WTC11 (cell line): ENCODE measurements around the gene NFATC2IP. TPM values are rescaled to one million over a fixed set of nuclear protein-coding genes. Genes with fewer than 3 reads are reported as not detected.

Experiments used
- ATAC-seq: fragments of 200-7000 bp; cut with Tn5 transposase; 2 replicates; pipeline ENCODE4 v1.10.0; 2021; ENCODE audit warnings: mild to moderate bottlenecking, moderate library complexity
- CTCF ChIA-PET: fragments of 300-600 bp; sonication (Branson Sonifier 250); formaldehyde crosslinking; loops from one replicate; lab custom pipeline; 2021; ENCODE audit warnings: antibody characterized with exemption; lab: Charles Lee
- POLR2A ChIA-PET: fragments of 350-600 bp; sonication (Branson Sonifier 250); formaldehyde crosslinking; loops from one replicate; lab custom pipeline; 2021; ENCODE audit warnings: antibody characterized with exemption; lab: Charles Lee
- DNase-seq: peaks from one replicate; pipeline ENCODE4 v3.0.0; 2021; ENCODE audit warnings: low spot score
- H3K27ac Mint-ChIP-seq: 2 replicates; pipeline ENCODE4 v1.8.0; 2021; ENCODE audit warnings: mixed read lengths
- H3K27me3 Mint-ChIP-seq: 2 replicates; pipeline ENCODE4 v1.8.0; 2021; ENCODE audit warnings: low read depth, mild to moderate bottlenecking, moderate library complexity, mixed read lengths
- H3K36me3 Mint-ChIP-seq: 2 replicates; pipeline ENCODE4 v1.8.0; 2021; ENCODE audit warnings: mixed read lengths
- H3K4me1 Mint-ChIP-seq: 2 replicates; pipeline ENCODE4 v1.8.0; 2022; ENCODE audit warnings: mixed read lengths
- H3K4me3 Mint-ChIP-seq: 2 replicates; pipeline ENCODE4 v1.8.0; 2021; ENCODE audit warnings: mild to moderate bottlenecking, moderate library complexity, mixed read lengths
- H3K9me3 Mint-ChIP-seq: 2 replicates; pipeline ENCODE4 v1.8.0; 2021; ENCODE audit warnings: mixed read lengths
- AFF4 ChIP-seq: sonication (generic); formaldehyde crosslinking; IDR thresholded peaks from 2 replicates; pipeline ENCODE4 v1.8.1; 2023; ENCODE audit warnings: mild to moderate bottlenecking, missing genetic modification reagents, borderline replicate concordance
- AR ChIP-seq: fragments of 250-450 bp; sonication (Bioruptor Pico); IDR thresholded peaks from 2 replicates; pipeline ENCODE4 v1.9.0; 2021; ENCODE audit warnings: mild to moderate bottlenecking
- ATF1 ChIP-seq: sonication (generic); formaldehyde crosslinking; IDR thresholded peaks from 2 replicates; pipeline ENCODE4 v1.8.1; 2023; ENCODE audit warnings: mild to moderate bottlenecking, moderate library complexity, missing genetic modification reagents
- CBFB ChIP-seq: sonication (generic); formaldehyde crosslinking; IDR thresholded peaks from 2 replicates; pipeline ENCODE4 v1.8.1; 2022; ENCODE audit warnings: mild to moderate bottlenecking, low read depth, missing genetic modification reagents
- CDX4 ChIP-seq: fragments of 250-450 bp; sonication (Bioruptor Pico); IDR thresholded peaks from 2 replicates; pipeline ENCODE4 v1.9.0; 2021; ENCODE audit warnings: moderate library complexity, mild to moderate bottlenecking, inconsistent platforms, borderline replicate concordance
- ERG ChIP-seq: fragments of 250-450 bp; sonication (Bioruptor Pico); IDR thresholded peaks from 2 replicates; pipeline ENCODE4 v1.8.0; 2021; ENCODE audit warnings: mild to moderate bottlenecking
- IRF2 ChIP-seq: sonication (generic); formaldehyde crosslinking; IDR thresholded peaks from 2 replicates; pipeline ENCODE4 v1.8.0; 2022; ENCODE audit warnings: low read depth, missing genetic modification reagents, borderline replicate concordance
- JAZF1 ChIP-seq: fragments of 250-450 bp; sonication (Bioruptor Pico); IDR thresholded peaks from 2 replicates; pipeline ENCODE4 v1.9.0; 2021; ENCODE audit warnings: moderate library complexity, mild to moderate bottlenecking, inconsistent platforms
- PREB ChIP-seq: sonication (generic); formaldehyde crosslinking; IDR thresholded peaks from 2 replicates; pipeline ENCODE4 v1.8.1; 2022; ENCODE audit warnings: mild to moderate bottlenecking, missing genetic modification reagents, moderate library complexity, borderline replicate concordance
- RELA ChIP-seq: sonication (generic); formaldehyde crosslinking; IDR thresholded peaks from 2 replicates; pipeline ENCODE4 v1.8.1; 2022; ENCODE audit warnings: missing genetic modification reagents, mild to moderate bottlenecking, borderline replicate concordance
- SMAD4 ChIP-seq: sonication (generic); formaldehyde crosslinking; IDR thresholded peaks from 2 replicates; pipeline ENCODE4 v1.8.0; 2022; ENCODE audit warnings: mild to moderate bottlenecking, missing genetic modification reagents
- TEAD1 ChIP-seq: sonication (generic); formaldehyde crosslinking; IDR thresholded peaks from 2 replicates; pipeline ENCODE4 v1.8.0; 2022; ENCODE audit warnings: mild to moderate bottlenecking, missing genetic modification reagents
- ZBTB21 ChIP-seq: sonication (generic); formaldehyde crosslinking; IDR thresholded peaks from 2 replicates; pipeline ENCODE4 v1.8.1; 2023; ENCODE audit warnings: mild to moderate bottlenecking, missing genetic modification reagents, borderline replicate concordance
- ZNF138 ChIP-seq: sonication (generic); formaldehyde crosslinking; conservative IDR thresholded peaks from 2 replicates; pipeline ENCODE4 v1.8.1; 2022; ENCODE audit warnings: mild to moderate bottlenecking, moderate library complexity, missing genetic modification reagents
- total RNA-seq: library from RNA; stranded (reverse); gene quantifications from 3 replicates; pipeline ENCODE4 v1.2.3, GENCODE V29; 2021

NFATC2IP gene
- total RNA-seq, 1 experiment from 2014 or later, result 66.6 TPM

- TF ChIP-seq AFF4, result no peak
- no peak for TF ChIP-seq SMAD4
- no peak for TF ChIP-seq ZNF138
- no peak for TF ChIP-seq CBFB (CRISPR knock-in tag)
- TF ChIP-seq JAZF1, result no peak
- TF ChIP-seq TEAD1, result no peak
- no peak for TF ChIP-seq ERG (CRISPR knock-in tag)
These were observed 40.4 kb upstream of the NFATC2IP start (continued) for GRCh38 chr16:28910086-28911031.

GRCh38 chr16:28912558-28912957, 38.2 kb upstream of the NFATC2IP start:
- no peaks in the 10 kb centered on the region for H3K4me1 Mint-ChIP-seq
- H3K27ac Mint-ChIP-seq, result no peak overlapping the region
- TF ChIP-seq JAZF1 (no peak), PREB (CRISPR knock-in tag) (no peak), AR (CRISPR knock-in tag) (no peak), CDX4 (CRISPR knock-in tag) (no peak), ZBTB21 (CRISPR knock-in tag) (no peak), RELA (CRISPR knock-in tag) (no peak), IRF2 (CRISPR knock-in tag) (no peak), ATF1 (CRISPR knock-in tag) (no peak)
- no peaks in the 10 kb centered on the region for H3K9me3 Mint-ChIP-seq
- CTCF ChIA-PET, result interaction anchor here (1.0 to 1.1 kb wide), 3 partner anchors 11 to 39 kb away, joined by 4 read pairs; no protein-coding TSS in a partner anchor
- POLR2A ChIA-PET, result no interaction called here
- ATAC-seq (no peak), DNase-seq (no peak)
- H3K27me3 Mint-ChIP-seq, result no peaks in the 10 kb centered on the region
- H3K4me3 Mint-ChIP-seq, result no peak overlapping the region
- peaks cover 16% of the 10 kb centered on the region for H3K36me3 Mint-ChIP-seq
